ENCODE data around the gene ZNF438.

- TF ChIP-seq EZH2 (IDR thresholded peaks at IDR 0.05; ENCODE audit: borderline replicate concordance, low read length) (no peak), CTCF (conservative IDR thresholded peaks at IDR 0.05 in 1 of 2, IDR thresholded peaks at IDR 0.05 in 1 of 2; ENCODE audit: extremely low read depth in 1 of 2, insufficient read depth in 1 of 2, low read depth in 1 of 2, low read length in 2 of 2) (no peak)
Measured at GRCh38 chr10:30980951-30981616, 50.6 kb downstream of the ZNF438 start.
